Measurements from ENCODE around the gene DSCAML1.

Gene DSCAML1

DNA sequence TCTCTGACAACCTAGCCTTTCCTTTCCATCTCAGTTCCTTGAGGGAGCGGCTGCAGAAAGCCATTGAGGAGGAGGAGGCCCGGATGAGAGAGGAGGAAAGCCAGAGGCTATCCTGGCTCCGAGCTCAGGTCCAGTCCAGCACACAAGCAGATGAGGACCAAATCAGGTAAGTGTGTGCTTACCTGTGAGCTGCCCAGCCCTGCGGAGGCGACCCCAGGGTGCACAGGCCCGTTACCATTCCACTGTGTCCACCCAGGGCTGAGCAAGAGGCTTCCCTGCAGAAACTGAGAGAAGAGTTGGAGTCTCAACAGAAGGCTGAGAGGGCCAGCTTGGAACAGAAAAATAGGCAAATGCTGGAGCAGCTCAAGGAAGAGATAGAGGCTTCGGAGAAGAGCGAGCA, 406.3 kb downstream of the DSCAML1 start:
- no peaks in the 10 kb centered on the region for H4K20me1 ChIP-seq (ENCODE audit: insufficient read depth, low read length)
- no peaks in the 10 kb centered on the region for H3K79me2 ChIP-seq (ENCODE audit: insufficient read depth, low read length)
- no peaks in the 10 kb centered on the region for H3F3A ChIP-seq (ENCODE audit: insufficient read depth, low read length)
- H3K9me3 ChIP-seq (ENCODE audit: low read length): no peaks in the 10 kb centered on the region
- H3K4me3 ChIP-seq (ENCODE audit: low read depth, low read length, poor library complexity, severe bottlenecking): no peak overlapping the region
- H3K9me2 ChIP-seq (ENCODE audit: low read depth, low read length): no peaks in the 10 kb centered on the region
- no peaks in the 10 kb centered on the region for H3K27me3 ChIP-seq (ENCODE audit: insufficient read depth, low read length)
- no peak overlapping the region for H3K9ac ChIP-seq (ENCODE audit: low read length)
- H2AFZ ChIP-seq (ENCODE audit: low read length): no peak overlapping the region
- H3K27ac ChIP-seq (ENCODE audit: low read depth, low read length, poor library complexity, severe bottlenecking): no peak overlapping the region
- 0 out of 2 replicates have a peak, but pooled peaks cover 6% of the 10 kb centered on the region for H3K36me3 ChIP-seq (ENCODE audit: insufficient read depth, low read length)
- no peak for TF ChIP-seq EZH2 (IDR thresholded peaks at IDR 0.05; ENCODE audit: borderline replicate concordance, low read length)
- TF ChIP-seq, protein P1, sequence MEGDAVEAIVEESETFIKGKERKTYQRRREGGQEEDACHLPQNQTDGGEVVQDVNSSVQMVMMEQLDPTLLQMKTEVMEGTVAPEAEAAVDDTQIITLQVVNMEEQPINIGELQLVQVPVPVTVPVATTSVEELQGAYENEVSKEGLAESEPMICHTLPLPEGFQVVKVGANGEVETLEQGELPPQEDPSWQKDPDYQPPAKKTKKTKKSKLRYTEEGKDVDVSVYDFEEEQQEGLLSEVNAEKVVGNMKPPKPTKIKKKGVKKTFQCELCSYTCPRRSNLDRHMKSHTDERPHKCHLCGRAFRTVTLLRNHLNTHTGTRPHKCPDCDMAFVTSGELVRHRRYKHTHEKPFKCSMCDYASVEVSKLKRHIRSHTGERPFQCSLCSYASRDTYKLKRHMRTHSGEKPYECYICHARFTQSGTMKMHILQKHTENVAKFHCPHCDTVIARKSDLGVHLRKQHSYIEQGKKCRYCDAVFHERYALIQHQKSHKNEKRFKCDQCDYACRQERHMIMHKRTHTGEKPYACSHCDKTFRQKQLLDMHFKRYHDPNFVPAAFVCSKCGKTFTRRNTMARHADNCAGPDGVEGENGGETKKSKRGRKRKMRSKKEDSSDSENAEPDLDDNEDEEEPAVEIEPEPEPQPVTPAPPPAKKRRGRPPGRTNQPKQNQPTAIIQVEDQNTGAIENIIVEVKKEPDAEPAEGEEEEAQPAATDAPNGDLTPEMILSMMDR (IDR thresholded peaks at IDR 0.05; ENCODE audit: low read length): no peak
- no peak overlapping the region for H3K4me2 ChIP-seq (ENCODE audit: low read length)
- H3K4me1 ChIP-seq (ENCODE audit: insufficient read depth, low read length, severe bottlenecking): no peaks in the 10 kb centered on the region

DNA sequence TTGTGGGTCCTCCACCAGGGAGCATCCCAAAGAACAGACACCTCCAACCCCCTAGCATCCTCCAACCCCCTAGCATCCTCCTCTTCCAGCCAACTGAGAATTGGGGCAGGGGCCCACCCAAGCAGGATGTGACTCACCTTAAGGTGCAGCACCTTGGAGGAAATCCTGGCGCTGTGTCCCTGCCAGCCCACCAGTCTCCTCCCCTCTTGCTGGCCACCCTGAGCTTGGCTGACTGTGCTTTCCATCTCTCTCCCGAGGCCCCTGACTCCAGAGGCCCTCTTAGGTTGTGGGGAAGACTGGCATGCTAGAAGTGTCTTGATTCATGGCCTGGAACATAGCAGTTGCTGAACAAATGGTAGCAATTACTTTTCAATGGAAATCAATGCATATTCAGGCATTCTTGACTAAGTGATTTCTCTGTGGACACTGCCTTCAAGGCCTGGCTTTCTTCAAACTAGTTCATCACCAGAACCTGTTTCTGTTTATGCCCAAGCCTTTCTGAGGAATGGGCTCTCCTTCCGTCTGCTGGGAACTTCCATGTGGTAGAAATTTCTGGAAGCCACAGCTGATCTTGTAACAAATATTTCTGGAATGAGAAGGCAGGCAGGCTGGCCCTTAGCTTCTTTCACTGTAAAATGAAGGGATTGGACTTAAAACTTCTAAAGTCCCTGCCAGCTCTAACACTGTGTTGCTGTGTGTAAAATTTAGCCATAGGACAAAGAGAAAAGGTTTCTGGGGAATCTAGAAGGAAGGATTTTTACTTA, 408.8 kb downstream of the DSCAML1 start:
- no peaks in the 10 kb centered on the region for H3K79me2 ChIP-seq (ENCODE audit: insufficient read depth, low read length)
- no peaks in the 10 kb centered on the region for H3K9me3 ChIP-seq (ENCODE audit: low read length)
- no peak overlapping the region for H3K27ac ChIP-seq (ENCODE audit: low read depth, low read length, poor library complexity, severe bottlenecking)
- no peaks in the 10 kb centered on the region for H4K20me1 ChIP-seq (ENCODE audit: insufficient read depth, low read length)
- no peaks in the 10 kb centered on the region for H3K27me3 ChIP-seq (ENCODE audit: insufficient read depth, low read length)
- H3K9ac ChIP-seq (ENCODE audit: low read length): no peak overlapping the region
- no peaks in the 10 kb centered on the region for H3K4me1 ChIP-seq (ENCODE audit: insufficient read depth, low read length, severe bottlenecking)
- H3K4me3 ChIP-seq (ENCODE audit: low read depth, low read length, poor library complexity, severe bottlenecking): no peak overlapping the region
- H3K4me2 ChIP-seq (ENCODE audit: low read length): no peak overlapping the region
- H3K9me2 ChIP-seq (ENCODE audit: low read depth, low read length): no peaks in the 10 kb centered on the region
- H2AFZ ChIP-seq (ENCODE audit: low read length): no peak overlapping the region
- no peaks in the 10 kb centered on the region for H3F3A ChIP-seq (ENCODE audit: insufficient read depth, low read length)
- TF ChIP-seq, protein P1 (IDR thresholded peaks at IDR 0.05; ENCODE audit: low read length): no peak
- TF ChIP-seq EZH2 (IDR thresholded peaks at IDR 0.05; ENCODE audit: borderline replicate concordance, low read length): no peak
- H3K36me3 ChIP-seq (ENCODE audit: insufficient read depth, low read length): 0 out of 2 replicates have a peak, but pooled peaks cover 6% of the 10 kb centered on the region

DNA sequence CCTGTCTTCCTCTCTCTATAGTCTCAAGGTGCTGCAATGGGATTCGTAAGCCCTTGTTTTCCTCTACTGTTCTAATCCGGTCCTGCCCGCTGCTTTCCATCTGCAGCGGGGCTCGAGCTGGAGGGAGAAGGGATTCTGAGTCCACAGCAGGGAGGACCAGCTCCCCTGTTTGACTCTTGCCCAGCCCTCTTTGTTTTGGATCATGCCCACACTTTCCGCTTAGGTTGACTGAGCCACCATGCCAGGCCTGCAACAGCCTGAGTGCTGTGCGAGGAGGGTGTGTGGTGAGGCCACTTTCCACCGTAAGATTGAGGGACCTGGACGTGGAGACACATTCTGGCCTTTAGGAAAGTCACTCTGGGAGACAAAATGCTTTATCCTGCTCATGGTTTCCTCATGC, 411.1 kb downstream of the DSCAML1 start:
- no peaks in the 10 kb centered on the region for H3K27me3 ChIP-seq (ENCODE audit: insufficient read depth, low read length)
- no peak for TF ChIP-seq EZH2 (IDR thresholded peaks at IDR 0.05; ENCODE audit: borderline replicate concordance, low read length)
- TF ChIP-seq, protein P1 (IDR thresholded peaks at IDR 0.05; ENCODE audit: low read length): no peak
- no peaks in the 10 kb centered on the region for H3K9me3 ChIP-seq (ENCODE audit: low read length)
- no peaks in the 10 kb centered on the region for H3K79me2 ChIP-seq (ENCODE audit: insufficient read depth, low read length)
- H3K9ac ChIP-seq (ENCODE audit: low read length): no peak overlapping the region
- no peaks in the 10 kb centered on the region for H4K20me1 ChIP-seq (ENCODE audit: insufficient read depth, low read length)
- H3K36me3 ChIP-seq (ENCODE audit: insufficient read depth, low read length): no peaks in the 10 kb centered on the region
- H3K9me2 ChIP-seq (ENCODE audit: low read depth, low read length): no peaks in the 10 kb centered on the region
- no peaks in the 10 kb centered on the region for H3F3A ChIP-seq (ENCODE audit: insufficient read depth, low read length)
- no peak overlapping the region for H3K27ac ChIP-seq (ENCODE audit: low read depth, low read length, poor library complexity, severe bottlenecking)
- no peak overlapping the region for H3K4me2 ChIP-seq (ENCODE audit: low read length)
- no peak overlapping the region for H2AFZ ChIP-seq (ENCODE audit: low read length)
- H3K4me3 ChIP-seq (ENCODE audit: low read depth, low read length, poor library complexity, severe bottlenecking): no peak overlapping the region
- H3K4me1 ChIP-seq (ENCODE audit: insufficient read depth, low read length, severe bottlenecking): no peaks in the 10 kb centered on the region

Data from OCI-LY1 (cell line).